ENCODE data around the gene NISCH.

Gene NISCH

GRCh38 chr3:52450489-52451236 is 4.7 kb upstream of the NISCH start:
- no peak for DNase-seq

DNA sequence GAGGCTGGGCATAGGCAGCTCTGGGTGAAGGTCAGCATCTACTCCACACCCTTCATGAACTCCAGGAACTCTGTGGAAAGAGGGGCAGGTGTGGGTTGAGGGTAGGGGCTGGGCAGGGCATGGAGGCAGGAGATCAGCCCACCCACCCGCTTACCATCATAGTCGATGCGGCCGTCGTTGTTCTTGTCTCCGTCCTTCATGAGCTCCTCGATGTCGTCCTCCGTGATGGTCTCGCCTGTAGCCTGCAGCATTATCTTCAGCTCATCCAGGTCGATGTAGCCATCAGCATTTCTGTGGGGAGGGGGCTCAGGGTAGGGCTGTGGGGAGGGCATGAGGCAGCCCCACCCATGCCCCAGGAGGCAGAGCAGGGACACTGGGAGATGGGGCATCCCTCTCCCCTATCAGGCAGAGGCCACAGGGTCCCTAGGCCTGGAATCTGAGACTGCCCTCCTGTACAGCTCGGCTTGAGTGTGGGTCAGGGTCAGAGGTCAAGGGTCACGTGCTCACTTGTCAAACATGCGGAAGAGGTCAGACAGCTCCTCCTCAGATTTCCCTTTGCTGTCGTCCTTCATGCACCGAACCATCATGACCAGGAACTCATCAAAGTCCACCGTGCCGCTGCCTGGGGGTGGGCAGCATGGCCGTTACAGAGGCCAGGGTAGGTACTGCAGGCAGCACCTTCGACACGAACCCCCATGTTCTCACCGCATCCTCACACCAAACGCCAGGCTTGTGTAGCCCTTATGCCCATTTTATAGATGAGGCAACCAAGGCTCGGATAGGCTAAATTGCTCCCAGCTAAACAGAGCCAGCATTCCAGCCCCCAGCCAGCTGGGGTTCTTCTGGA is 3.9 kb upstream of the NISCH start:
- DNase-seq: no peak

- DNase-seq: no peak
Observed at GRCh38 chr3:52452126-52452525, 3.3 kb upstream of the NISCH start.

GRCh38 chr3:52452570-52453221 is 2.7 kb upstream of the NISCH start:
- no peak for DNase-seq

GRCh38 chr3:52453496-52454249 is 1.7 kb upstream of the NISCH start, which contains the start of gene TNNC1:
TSS of gene TNNC1 (minus strand) at chr3:52454041. CDS start at chr3:52454015, 26 bp downstream.
- DNase-seq: peak in 1 of 2 experiments; percentile 25

DNA sequence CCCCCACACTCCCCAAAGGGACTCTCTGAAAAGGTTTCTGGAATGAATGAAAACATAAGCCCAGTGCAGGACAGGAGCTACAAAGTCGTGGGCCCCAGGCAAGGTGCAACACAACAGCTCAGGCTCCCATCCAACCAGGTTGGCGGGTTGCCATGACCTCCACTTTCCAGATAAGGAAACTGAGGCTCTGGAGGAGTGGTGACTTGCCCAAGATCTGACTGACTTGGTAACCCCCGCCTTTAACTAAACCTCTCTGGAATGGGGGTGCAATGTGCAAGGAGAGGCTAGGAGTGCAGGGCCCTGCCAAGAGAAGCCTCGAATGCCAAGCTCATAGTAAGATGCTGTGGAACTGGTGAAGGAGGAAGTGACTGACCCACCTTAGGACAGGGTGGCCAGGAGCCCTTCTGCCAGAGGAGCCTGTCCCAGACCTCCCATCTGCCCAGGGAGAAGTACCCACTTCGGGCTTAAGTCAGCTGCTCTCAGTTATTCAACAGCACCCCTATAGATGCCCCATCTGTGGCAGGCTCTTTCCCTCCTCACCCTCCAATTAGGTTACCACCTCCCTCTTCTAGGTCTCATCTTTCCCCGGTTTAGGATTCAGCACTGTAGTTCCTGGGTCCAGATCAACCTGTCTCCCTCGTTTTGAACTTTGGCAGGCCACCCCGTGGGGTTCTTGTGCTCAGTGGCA is 1.0 kb upstream of the NISCH start:
- peak in 1 of 2 experiments; percentile 37 for DNase-seq

DNA sequence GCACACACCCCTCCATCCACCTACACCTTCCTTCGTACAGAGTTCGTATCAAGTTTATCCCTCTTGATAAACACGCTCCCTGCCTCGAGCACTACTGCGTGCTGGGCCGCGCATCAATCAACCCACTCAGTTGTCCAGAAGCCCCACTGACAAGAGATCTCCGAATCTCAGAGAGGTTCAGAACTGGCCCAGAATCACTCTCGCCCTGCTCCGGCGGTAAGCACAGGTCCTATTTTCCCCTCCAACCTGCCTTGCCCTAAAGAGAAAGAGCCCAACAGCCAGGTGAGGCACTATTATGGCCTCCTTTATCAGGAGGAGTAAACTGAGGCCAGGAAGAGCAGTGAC is 494 bp upstream of the NISCH start:
- no peak for DNase-seq

DNA sequence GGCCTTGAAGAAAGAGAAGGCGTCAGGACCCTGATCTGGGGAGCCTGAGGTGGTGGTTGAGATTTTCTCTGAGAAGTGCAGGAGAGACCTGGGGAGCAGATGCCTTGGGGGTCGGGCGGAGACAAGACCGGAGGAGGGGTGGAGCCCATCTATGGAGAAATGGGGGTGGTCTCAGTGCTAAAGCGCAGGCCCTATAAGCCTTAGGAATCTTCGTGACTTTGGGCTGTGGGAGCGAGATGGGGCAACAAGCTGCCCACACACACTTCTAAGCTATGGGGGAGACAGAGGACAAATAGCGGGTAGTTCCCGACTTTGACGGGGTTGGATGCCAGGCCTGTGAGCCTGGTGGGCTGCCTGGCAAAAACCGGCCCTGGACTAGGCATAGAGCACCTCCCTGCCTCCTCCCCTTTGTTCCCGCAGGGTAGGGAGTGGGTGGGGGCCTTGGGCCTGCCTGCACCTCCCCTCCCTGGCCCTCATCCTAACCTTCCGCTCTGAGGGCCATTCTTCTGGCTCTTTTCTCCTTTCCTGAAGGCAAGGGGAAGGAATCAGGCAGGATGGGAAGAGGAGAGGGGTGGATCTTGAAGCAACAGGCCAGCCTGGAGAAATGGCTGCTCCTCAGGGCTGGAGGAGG is 880 bp downstream of the NISCH start:
- DNase-seq: peak in 1 of 2 experiments; percentile 22

DNA sequence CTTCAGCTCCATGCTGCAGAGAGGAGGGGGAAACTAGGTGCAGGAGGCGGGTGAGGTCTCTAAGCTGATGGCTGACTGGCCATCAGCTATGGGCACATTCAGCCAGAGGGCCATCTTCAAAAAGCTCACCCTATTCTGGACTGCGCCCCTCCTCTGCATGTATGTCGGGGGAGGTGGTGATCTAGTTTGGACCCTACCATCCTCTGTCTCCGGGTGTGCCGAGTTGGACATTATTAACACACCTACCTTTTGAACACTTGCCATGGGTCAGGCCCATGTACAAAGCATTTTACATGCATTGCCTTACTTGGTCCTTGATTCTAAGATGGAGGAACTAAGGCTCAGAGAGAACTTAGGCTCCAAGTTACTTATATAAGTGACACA is 1.4 kb downstream of the NISCH start:
- DNase-seq: no peak

GRCh38 chr3:52458031-52458760 is 2.8 kb downstream of the NISCH start:
- peak in 1 of 2 experiments; percentile 43 for DNase-seq

DNA sequence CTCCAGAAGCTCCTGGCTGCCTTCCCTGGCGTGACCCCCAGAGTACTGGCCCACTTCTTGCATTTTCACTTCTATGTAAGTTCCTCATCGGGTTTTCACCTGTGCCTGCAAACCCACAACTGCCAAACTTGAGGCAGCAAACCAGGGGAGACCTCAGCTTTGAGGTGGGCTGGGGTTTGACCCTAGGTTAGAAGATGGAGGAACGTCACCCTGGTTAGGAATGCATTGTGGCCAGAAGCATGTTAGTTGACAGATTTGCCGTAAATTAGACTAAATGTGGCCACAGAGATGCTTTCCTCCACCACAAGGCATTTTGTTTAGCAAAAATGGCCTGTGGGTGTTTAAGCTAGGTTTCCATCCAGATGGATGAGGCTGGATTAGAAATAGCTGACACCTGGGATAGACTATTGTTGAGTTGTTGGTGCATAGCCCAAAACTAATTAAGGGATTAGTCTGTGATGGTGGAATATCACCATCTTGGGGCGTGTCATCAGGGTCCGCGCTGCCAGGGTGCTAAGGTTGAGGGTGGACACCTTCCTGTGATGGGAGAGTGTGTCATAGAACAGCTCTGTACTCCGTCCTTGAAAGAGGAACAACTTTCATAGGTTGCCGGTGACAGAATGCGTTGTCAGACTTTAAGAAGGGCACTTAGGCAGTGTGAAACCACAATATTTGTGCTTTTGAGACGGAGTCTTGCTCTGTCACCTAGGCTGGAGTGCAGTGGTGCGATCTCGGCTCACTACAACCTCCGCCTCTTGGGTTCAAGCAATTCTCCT is 3.6 kb downstream of the NISCH start:
- DNase-seq: peak; percentile 55 to 80

DNA sequence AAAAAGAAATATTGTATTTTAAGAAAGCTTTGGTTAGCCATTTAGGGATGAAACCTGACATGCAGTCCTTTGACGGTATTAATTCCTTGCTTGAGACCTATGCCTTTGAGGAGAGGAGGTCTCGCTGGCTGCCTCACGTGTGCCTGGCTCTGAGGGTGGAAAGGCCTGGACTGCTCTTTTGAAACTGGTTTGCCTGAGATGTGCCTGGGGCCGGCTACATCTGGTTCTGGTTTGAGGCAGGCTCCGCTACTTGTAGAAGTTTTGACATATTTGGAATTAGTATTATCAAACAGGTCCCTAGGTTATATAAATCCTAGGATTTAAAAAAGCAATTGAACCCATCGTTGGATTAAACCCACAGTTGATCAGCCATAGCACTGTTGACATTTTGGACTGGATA is 6.5 kb downstream of the NISCH start:
- no peak for DNase-seq

DNA sequence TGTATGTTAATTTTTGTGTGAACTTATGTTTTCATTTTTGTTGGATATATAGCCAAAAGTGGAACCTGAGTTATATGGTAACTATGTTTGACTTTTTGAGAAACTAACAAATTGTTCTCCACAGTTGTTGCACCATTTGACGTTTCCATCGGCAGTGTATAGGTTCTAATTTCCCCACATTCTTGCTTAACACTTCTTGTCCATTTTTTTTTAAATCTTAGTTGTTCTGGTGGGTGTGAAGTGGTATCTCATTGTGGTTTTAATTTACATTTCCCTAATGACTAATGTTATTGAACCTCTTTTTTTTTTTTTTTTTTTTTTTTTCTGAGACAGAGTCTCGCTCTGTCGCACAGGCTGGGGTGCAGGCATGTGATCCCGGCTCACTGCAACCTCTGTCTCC is 8.0 kb downstream of the NISCH start:
- no peak for DNase-seq

- peak; percentile 70 to 91 for DNase-seq
Observed at GRCh38 chr3:52468336-52468735, 12.9 kb downstream of the NISCH start.

DNA sequence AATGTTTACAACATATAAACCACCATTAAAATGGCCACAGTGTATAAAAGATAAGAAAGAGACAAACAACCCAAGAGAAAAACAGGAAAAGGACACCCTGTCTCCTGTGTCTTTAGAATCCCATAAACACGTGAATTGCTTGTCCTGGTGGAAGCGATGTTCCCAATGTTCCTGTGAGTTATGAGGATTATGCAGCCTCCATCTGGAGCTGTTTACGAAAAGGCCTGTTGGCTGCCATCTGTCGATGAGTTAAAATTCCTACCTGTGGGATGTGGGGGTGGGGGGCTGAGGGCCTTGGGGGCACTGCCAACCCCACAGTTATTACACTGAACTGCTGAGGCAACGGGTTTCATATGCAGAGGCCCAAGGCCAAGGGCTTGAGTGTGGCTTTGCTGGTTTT is 13.6 kb downstream of the NISCH start:
- peak; percentile 91 to 96 for DNase-seq

DNA sequence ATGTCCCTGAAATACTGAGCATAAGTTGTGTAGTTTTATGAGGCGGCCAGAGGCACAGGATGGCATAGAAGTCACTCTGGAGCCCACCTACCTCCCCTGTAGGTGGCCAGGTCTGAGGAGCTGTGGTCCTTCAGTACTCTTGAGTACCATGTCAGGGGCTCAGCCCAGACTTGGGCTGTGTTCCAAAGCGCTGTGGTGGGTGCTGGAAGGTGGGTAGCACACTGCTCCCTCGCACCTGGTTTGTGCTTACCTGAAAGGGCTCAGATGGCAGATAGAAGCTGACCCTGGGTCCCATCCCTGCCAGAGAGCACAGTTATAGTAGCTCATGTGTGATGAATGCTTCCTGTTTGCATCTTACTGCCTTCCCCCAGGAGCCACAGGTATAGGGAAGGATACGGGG is 15.5 kb downstream of the NISCH start:
- DNase-seq: no peak

GRCh38 chr3:52471371-52472238 is 16.2 kb downstream of the NISCH start:
- no peak for DNase-seq

DNA sequence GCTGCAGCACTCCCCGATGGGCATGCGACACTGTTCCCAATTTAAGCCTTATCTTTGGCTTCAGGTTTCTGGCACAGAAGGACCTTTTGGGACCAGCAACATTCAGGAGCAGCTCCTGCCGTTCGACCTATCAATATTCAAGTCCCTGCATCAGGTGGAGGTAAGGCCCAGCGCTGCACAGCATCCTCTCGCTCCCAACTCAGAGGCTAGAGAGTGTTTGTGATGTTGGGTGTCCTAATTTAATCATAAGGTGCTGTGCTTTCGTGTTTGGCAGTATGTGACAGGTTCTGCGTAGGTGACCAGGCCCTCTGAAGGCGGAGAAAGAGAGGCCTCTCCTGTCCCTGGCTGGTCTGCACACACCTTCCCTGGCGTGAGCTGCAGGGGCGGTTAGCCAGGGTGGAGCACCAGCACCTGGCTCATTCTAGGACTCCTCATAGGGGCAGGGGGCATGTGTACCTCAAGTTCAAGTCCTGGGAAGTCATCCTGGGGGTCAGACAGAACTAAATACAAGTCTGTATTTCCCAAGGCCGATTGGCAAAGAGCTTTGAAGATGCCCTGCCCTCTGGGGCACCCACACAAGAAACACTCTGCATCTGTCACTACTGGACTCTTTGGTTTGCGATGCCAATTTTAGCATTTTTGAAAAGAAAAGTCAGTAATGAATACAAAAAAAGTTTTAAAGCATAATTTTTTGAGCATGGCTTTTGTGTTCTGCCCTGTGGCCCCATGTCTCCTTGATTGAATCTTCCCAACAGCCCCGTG is 17.0 kb downstream of the NISCH start:
- no peak for DNase-seq

Measured in NCI-H524 (cell line).